GM19452 (cell line): Measurements from ENCODE around the gene SLC12A8.

Source experiments
- ATAC-seq: cut with Tn5 transposase; IDR thresholded peaks from one replicate; pipeline ENCODE4 v1.9.1; 2021; ENCODE audit not compliant: unreplicated experiment

The SLC12A8 gene

GRCh38 chr3:125219261-125219701 is 6.7 kb upstream of the SLC12A8 start:
- no peak for ATAC-seq

DNA sequence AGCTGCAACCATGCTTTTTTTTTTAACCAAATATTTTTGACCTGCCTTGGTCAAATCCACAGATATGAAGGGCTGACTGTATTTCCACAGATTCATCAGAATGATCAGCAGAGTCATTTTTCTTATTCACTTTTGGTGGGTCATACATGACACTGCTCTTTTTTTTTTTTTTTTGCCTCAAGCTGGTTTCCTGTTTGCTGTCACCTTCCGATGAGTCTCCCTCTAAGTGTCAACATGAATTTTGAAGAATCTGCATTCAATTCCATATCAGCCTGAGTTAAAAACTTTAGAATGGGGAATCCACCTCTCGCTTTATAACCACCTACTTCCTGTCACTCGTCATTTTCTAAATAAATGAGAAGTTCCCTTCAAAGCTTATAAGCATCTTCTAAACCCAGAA is 2.2 kb upstream of the SLC12A8 start:
- no peak for ATAC-seq

- no peak for ATAC-seq
Measured at GRCh38 chr3:125213946-125214542, 1.5 kb upstream of the SLC12A8 start.

DNA sequence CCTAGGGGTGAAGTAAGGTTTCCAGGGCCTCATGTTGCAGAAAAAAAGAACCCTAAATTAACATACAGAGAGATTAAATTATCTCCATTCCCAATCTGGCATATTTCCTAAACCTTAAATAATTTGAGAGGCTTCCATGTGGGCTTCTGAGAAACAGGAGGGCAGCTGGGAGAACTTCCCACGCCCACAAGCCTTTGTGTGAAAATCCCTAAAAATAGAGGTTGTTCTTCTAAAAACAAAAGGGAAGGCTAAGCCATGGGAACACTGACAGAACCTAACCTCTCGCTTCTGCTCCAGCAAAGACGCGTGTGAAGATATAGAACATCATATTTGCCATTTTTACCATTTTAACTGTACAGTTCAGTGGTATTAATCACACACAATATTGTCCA is 812 bp upstream of the SLC12A8 start:
- ATAC-seq = no peak

DNA sequence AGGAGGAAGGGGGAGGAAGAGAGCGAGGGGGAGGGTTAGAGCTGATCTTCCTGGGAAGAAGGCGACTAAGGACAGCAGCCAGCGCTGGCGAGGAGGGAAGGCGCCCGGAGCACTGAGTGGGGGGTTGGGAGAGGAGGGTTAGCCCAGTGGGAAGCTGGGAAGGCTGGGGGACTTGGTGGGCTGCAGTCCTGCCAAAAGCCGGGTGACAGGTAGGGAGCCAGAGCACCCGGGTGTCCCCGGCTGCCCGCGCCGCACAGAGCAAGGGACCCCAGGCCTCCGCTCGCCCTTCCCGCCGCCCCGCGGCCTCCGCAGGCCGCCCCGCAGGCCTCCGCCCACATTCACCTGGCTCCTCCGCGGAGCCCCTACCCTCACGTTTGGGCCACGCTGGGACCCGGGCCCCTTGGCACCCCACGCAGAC is 448 bp downstream of the SLC12A8 start:
- no peak for ATAC-seq

DNA sequence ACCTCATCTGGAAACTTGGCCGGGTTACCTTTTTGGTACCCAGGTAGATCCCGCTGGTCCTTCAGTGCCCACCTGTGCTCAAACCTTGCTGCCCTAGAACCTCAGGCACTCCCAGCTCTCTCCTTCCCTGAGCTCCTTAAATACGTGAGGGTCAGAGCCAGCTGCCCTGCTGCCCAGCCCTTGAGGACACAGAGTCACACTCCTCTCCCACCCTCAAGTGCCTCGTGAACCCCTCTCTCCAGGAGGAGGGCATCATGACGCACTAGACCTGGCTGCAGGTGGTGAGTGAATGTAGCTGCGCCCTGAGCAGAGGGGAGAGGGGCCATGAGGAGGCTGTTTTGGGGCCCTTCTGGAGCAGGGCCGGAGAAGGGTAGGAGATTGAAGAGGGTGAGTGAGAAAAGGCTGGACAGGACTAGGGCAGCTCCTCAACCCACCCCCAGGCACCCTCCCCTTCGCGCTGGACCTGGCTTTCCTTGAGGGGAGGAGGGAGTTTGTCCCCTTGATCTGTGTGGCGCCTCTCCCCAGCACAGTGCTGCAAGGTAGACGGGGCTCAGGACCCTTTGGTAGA is 941 bp downstream of the SLC12A8 start:
- ATAC-seq = no peak

- no peak for ATAC-seq
Measured at GRCh38 chr3:125207949-125208568, 4.5 kb downstream of the SLC12A8 start.

DNA sequence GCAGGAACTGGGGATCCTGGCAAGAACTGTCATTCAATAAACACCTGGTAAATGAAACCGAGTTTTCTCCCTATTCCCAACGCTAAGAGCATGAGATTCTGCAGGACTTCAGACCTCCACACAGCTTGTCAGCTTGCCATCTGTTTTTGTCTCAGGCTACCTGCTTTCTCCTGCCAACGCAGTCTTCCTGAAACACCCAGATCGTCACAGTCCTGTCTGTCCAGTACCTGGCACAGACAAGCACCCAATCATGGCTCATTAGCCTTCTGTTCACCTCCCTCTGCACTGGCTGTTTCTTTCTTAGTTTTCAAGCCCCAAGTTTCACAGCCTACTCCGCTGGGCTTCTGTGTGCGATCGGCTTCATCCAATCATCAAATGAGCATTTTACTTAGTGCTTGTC is 5.0 kb downstream of the SLC12A8 start:
- ATAC-seq = no peak

DNA sequence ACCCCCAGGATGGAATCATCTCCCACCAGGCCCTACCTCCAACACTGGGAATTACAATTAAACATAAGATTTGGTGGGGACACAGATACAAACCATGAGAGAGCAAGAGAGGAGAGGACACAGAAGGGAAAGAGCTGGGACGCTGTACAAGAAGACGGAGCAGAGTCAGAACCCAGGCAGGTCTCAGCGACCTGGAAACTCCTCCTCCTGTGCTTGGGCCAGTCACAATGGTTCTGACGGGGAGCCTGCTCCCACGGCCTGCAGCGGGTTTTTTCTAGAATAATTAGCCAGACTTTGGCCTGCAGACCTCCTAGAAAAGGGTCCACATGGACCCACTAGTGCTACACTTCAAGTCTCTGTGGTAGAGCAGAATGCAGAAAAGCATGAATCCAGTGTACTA is 5.6 kb downstream of the SLC12A8 start:
- ATAC-seq = no peak

DNA sequence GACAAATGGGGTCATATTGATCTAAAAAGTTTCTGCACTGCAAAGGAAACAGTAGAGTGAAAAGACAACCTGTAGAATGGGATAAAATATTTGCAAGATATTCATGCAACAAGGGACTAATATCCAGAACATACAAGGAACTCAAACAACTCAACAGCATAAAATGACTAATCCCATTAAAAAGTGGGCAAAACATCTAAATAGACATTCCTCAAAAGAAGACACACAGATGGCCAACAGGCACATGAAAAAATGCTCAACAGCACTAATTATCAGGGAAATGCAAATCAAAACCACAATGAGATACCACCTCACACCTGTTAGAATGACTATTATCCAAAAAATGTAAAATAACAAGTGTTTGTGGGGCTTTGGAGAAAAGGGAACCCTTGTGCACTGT is 8.8 kb downstream of the SLC12A8 start:
- ATAC-seq = no peak

DNA sequence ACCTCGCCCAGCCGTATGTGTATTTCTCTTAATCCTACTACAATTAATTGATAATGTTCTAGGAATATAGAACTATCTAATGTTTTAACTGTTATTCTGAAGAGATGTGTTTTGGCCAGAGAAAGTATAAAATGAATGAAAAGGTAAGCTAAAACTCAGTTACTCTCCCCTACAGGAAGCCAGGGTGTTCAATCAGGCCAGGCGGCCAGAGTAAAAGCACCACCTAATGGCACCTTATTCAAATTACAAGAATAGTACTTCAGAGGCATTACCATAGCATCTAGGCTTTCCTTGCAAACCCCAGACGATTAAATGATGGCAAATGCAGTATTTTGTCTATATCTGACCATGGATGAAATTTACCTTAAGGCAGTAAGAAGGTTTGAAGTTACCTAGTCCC is 10.4 kb downstream of the SLC12A8 start:
- no peak for ATAC-seq

GRCh38 chr3:125200731-125201139 is 11.8 kb downstream of the SLC12A8 start:
- ATAC-seq = peak; percentile 80

DNA sequence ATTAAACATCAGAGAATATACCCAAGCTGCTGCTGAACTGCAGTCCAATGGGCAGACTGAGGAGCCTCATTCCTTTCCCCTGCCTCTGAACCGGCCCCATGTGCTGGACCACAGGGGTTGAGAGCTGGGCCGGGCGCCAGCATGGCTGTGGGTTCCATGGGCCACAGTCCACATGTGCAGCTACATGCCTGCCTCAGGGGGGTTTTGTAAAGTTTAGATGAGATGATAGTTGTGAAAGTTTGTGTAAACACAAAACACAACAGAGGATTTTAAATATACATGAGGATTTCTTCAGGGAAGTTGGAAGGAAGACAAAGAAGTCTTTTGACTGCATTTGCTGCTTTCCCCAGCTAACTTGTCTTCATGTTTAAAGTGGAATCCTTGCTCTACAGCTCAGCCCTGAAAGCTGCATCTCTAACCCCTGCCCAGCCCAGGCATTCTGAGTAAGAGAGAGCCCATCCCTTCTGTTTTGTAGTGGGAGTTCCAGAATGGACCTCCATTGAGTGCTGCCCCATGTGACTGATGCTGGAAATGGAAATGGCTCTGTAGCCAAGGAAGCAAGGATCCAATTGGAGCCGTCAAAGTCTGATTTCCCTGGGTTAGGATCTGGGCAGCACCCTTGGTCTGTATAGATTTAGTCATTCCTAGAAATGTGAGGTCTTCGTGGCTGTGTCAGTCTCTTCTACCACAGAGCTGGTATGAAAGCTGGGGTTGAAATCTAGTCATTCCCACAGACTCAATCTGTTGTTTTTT is 17.5 kb downstream of the SLC12A8 start:
- no peak for ATAC-seq

DNA sequence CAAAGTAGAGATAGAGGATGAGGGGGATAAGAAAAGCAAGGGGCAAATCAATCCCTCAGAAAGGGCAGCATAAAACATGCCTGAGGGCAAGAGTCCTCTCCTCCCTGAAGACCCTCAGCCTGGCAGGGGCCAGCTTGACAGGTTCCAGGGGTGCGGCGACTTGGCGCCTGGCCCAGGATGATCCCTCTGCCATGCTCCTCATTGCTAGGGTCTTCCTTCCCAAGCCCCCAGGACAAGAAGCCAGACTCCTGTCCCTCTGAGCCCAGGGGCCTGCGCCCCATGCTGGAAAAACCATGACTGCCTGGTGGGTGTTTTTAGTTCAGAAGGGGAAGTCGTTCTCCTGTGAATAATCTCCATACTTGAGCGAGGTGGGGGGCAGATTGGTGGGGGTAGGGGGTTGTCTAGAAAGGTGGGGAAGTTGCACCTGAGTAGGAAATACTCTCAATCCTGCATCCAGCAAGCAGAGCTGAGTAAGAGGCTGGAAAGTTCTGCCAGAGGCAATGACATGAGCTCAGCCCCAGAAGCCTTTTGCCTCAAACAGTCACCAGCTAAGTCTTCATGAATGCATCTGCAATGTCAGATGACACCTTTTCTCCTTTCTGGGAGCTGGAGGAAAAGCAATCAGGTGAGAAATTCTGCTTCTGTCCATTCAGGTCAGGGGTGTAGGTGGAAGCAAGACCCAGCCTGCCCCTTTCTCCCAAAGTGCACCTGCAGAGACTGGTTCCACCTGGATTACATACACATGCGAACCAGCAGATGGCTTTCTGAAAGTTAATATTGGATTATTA is 18.3 kb downstream of the SLC12A8 start:
- no peak for ATAC-seq

- peak; percentile 56 for ATAC-seq
Measured at GRCh38 chr3:125192190-125193035, 20.1 kb downstream of the SLC12A8 start.

DNA sequence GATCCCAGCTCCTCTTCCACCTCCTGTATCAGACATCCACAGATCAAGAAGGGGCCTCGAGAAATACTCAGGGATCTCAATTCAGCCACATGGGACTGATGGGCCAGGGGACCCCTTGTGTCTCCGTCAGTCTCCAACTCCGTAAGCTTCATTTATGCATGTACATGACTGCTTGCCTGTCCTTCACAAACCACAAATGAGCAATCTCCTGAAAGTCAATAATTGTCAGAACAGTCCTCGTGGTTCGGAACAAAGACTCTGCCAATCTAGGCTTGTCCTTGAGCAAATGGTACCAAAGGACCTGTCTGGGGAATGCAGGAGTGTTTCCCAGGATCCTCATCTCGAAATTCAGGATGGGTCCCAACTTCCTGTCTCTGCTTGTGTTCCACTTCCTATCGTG is 20.8 kb downstream of the SLC12A8 start:
- ATAC-seq = peak; percentile 12

DNA sequence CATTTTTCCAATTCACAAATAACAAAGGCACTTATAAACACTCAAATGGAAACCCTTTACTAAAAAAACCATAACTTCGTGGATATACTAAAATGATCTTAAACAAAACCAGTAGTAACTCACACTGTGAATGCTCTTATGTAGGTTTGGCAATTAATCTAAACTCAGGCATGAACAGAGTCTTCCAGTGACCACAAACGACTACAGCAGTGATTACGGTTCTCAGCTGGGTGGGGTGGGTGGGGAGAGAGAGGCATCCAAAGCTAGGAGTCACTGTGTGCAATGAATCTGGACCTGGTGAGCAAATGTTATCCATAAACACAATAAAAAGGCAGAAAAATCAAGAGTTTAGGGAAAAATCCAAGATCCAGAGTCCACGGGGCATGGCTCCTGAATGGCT is 21.3 kb downstream of the SLC12A8 start:
- no peak for ATAC-seq

- ATAC-seq = no peak
Measured at GRCh38 chr3:125190786-125191185, 21.8 kb downstream of the SLC12A8 start.

DNA sequence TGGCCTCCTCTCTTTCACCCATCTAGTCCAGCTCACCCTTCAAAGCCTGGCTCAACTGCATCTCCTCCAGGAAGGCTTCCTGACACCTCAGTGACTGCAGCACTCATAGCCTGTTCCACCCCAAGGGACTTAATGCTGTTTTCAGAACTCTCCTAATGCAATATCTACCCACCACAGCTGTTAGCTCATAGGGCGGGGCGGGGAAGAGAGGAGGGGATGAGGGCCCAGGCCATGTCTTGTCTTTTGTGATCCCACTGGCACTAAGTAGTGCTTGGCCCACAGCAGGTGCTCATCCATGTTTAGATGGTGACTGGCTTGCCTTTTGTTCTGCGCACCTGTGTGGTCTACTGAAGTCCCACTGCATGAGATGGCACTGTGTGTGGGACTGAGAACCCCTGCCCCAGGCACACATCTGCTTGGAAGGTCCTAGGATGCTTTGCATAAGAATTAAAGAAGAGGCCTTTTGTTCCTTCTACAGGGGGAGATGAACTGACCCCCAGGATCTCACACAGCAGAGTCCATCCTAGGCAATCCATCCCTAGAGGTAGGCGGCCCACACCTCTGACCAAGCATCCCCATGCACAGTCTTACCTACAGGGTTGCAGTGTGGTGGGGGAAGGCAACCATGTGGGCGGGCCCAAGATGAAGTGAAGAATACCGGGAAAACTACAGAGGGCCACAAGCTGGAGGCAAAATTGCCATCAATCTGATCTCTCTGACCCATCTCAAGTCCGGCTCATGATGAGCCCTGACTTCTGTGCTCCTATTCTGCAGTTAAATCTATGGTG is 23.0 kb downstream of the SLC12A8 start:
- no peak for ATAC-seq

DNA sequence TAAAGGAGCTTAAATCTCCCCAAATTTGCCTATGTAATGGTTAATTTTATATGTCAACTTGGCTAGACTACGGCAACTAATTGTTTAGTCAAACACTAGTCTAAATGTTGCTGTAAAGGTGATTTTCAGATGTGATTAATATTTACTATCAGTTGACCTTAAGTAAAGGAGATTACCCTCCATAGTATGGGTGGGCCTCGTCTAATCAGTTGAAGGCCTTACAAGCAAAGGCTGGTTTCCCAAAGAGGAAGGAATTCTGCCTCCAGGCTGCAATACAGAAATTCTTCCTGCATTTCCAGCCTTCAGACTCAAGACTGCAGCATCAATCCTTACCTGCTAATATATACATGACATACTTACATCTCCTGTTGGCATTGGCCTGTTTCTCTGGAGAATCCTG is 23.6 kb downstream of the SLC12A8 start:
- no peak for ATAC-seq
